PC-3 (cell line): ENCODE data around the gene ALPK1. TPM values are rescaled to one million over a fixed set of nuclear protein-coding genes. Genes with fewer than 3 reads are reported as not detected.

Experiments used
- ATAC-seq: fragments of 200-7000 bp; cut with Tn5 transposase; 2 replicates; pipeline ENCODE4 v1.9.1; 2020; ENCODE audit warnings: mild to moderate bottlenecking, moderate library complexity
- BruUV-seq: library from RNA; stranded (reverse); fragments of 400-500 nt; replicated peaks from 2 replicates; lab custom pipeline; 2021; lab: Mats Ljungman, UMichigan
- CTCF ChIA-PET: fragments of 300-600 bp; sonication (Branson Sonifier 250); formaldehyde crosslinking; loops from one replicate; lab custom pipeline; 2022; ENCODE audit warnings: antibody characterized with exemption; lab: Charles Lee
- POLR2A ChIA-PET: fragments of 300-600 bp; sonication (Branson Sonifier 250); formaldehyde crosslinking; loops from one replicate; lab custom pipeline; 2022; ENCODE audit warnings: antibody characterized with exemption; ENCODE audit not compliant: unreplicated experiment; lab: Charles Lee
- DNase-seq: peaks from one replicate; pipeline ENCODE4 v3.0.0-alpha.2; 2015
- H2AFZ ChIP-seq: fragments of 300-600 bp; sonication (generic); 2 replicates; pipeline ENCODE4 v1.6.0; 2016; ENCODE audit warnings: antibody characterized with exemption, low read length
- H3F3A ChIP-seq: fragments of 300-600 bp; sonication (generic); one replicate; pipeline ENCODE4 v1.6.0; 2017; ENCODE audit warnings: antibody characterized with exemption, low read length, control low read depth, mild to moderate bottlenecking; ENCODE audit not compliant: unreplicated experiment
- H3K27ac ChIP-seq: fragments of 300-600 bp; sonication (generic); 2 replicates; pipeline ENCODE4 v1.5.1; 2016; ENCODE audit warnings: mild to moderate bottlenecking, low read length
- H3K27me3 ChIP-seq: fragments of 300-600 bp; sonication (generic); 2 replicates; pipeline ENCODE4 v1.6.1; 2016; ENCODE audit warnings: low read length, mixed read lengths
- H3K36me3 ChIP-seq: fragments of 300-600 bp; sonication (generic); 2 replicates; pipeline ENCODE4 v1.6.1; 2016; ENCODE audit warnings: low read depth, mixed run types, low read length, mixed read lengths
- H3K4me1 ChIP-seq: fragments of 300-600 bp; sonication (generic); 2 replicates; pipeline ENCODE4 v1.5.1; 2016; ENCODE audit warnings: low read length; ENCODE audit not compliant: insufficient read depth
- H3K4me2 ChIP-seq: fragments of 300-600 bp; sonication (generic); 2 replicates; pipeline ENCODE4 v1.6.0; 2016; ENCODE audit warnings: low read length
- H3K4me3 ChIP-seq: fragments of 300-600 bp; sonication (generic); 2 replicates; pipeline ENCODE4 v1.5.1; 2016; ENCODE audit warnings: mild to moderate bottlenecking, low read length, mixed read lengths
- H3K79me2 ChIP-seq: fragments of 300-600 bp; sonication (generic); 2 replicates; pipeline ENCODE4 v1.6.1; 2017; ENCODE audit warnings: low read length, mixed read lengths
- H3K9ac ChIP-seq: fragments of 300-600 bp; sonication (generic); 2 replicates; pipeline ENCODE4 v1.6.0; 2016; ENCODE audit warnings: mild to moderate bottlenecking, low read length
- H3K9me2 ChIP-seq: fragments of 300-600 bp; sonication (generic); replicated peaks from 2 replicates; pipeline ENCODE4 v1.6.1; 2016; ENCODE audit warnings: mixed run types, low read length, mixed read lengths
- H3K9me3 ChIP-seq: fragments of 300-600 bp; sonication (generic); 2 replicates; pipeline ENCODE4 v1.6.1; 2016; ENCODE audit warnings: low read length, mixed read lengths
- H4K20me1 ChIP-seq: fragments of 300-600 bp; sonication (generic); 2 replicates; pipeline ENCODE4 v1.6.1; 2016; ENCODE audit warnings: low read length, mixed read lengths
- EZH2 ChIP-seq: fragments of 300-600 bp; sonication (generic); IDR thresholded peaks from one replicate; pipeline ENCODE4 v1.6.1; 2017; ENCODE audit warnings: antibody characterized with exemption, mild to moderate bottlenecking, low read length; ENCODE audit not compliant: unreplicated experiment
- EZH2phosphoT487 ChIP-seq: fragments of 300-600 bp; sonication (generic); IDR thresholded peaks from 2 replicates; pipeline ENCODE4 v1.6.1; 2018; ENCODE audit warnings: mild to moderate bottlenecking, antibody characterized with exemption, low read length, borderline replicate concordance
- intact Hi-C: fragments of 100-400 bp; cut with micrococcal nuclease; formaldehyde crosslinking; loops from 2 replicates; pipeline ENCODE4 v1.9.0; 2023
- total RNA-seq: library from RNA; depleted of rRNA; stranded (reverse); fragments of >200 nt; gene quantifications from 2 replicates; pipeline ENCODE4 v1.2.3, GENCODE V29; 2014
- TF ChIP-seq, protein P1 (sequence below): fragments of 300-600 bp; sonication (generic); conservative IDR thresholded peaks from 2 replicates; pipeline ENCODE4 v1.5.1; 2017; ENCODE audit warnings: antibody characterized with exemption, low read depth, mild to moderate bottlenecking, low read length

ALPK1 gene
- total RNA-seq, 1 experiment from 2014 or later = 4.2 TPM

- peaks cover 3% of the 10 kb centered on the region for H3K36me3 ChIP-seq
- BruUV-seq = no TSS peak
- H2AFZ ChIP-seq = no peak overlapping the region
- no peaks in the 10 kb centered on the region for H3K9me3 ChIP-seq
- peaks cover 34% of the 10 kb centered on the region for H3K79me2 ChIP-seq
- H3K27me3 ChIP-seq = no peaks in the 10 kb centered on the region
- no peak for DNase-seq
- no peak overlapping the region for H3K4me3 ChIP-seq
- no peak overlapping the region for H3K4me2 ChIP-seq
- intact Hi-C loops = no loop called here
- H3K9ac ChIP-seq = no peak overlapping the region
- POLR2A ChIA-PET = no interaction called here
- H3K9me2 ChIP-seq = no peaks in the 10 kb centered on the region
- no peak for TF ChIP-seq EZH2
- no peaks in the 10 kb centered on the region for H4K20me1 ChIP-seq
- H3F3A ChIP-seq = no peaks in the 10 kb centered on the region
- CTCF ChIA-PET = no interaction called here
- no peaks in the 10 kb centered on the region for H3K4me1 ChIP-seq
- ATAC-seq = peak; percentile 44
- H3K27ac ChIP-seq = no peak overlapping the region
These were observed 19.9 kb upstream of the ALPK1 start for GRCh38 chr4:112277220-112277619.

- Histone ChIP-seq H3K27me3 (no peaks in the 10 kb centered on the region), H3K4me2 (no peak overlapping the region), H3K9ac (no peak overlapping the region), H3F3A (no peaks in the 10 kb centered on the region), H3K36me3 (no peaks in the 10 kb centered on the region; the same call in 1 of the 2 replicates), H3K27ac (no peak overlapping the region), H3K9me2 (no peaks in the 10 kb centered on the region), H3K9me3 (no peaks in the 10 kb centered on the region), H3K4me1 (no peaks in the 10 kb centered on the region), H3K79me2 (peaks cover 41% of the 10 kb centered on the region), H4K20me1 (no peaks in the 10 kb centered on the region), H3K4me3 (no peak overlapping the region), H2AFZ (no peak overlapping the region)
- no TSS peak for BruUV-seq
- CTCF ChIA-PET = no interaction called here
- POLR2A ChIA-PET = no interaction called here
- DNase-seq (peak; percentile 19), ATAC-seq (peak; percentile 34; the same call in 1 of the 2 replicates)
- intact Hi-C loops = no loop called here
- TF ChIP-seq EZH2 (no peak), EZH2phosphoT487 (no peak)
- TF ChIP-seq, protein P1, sequence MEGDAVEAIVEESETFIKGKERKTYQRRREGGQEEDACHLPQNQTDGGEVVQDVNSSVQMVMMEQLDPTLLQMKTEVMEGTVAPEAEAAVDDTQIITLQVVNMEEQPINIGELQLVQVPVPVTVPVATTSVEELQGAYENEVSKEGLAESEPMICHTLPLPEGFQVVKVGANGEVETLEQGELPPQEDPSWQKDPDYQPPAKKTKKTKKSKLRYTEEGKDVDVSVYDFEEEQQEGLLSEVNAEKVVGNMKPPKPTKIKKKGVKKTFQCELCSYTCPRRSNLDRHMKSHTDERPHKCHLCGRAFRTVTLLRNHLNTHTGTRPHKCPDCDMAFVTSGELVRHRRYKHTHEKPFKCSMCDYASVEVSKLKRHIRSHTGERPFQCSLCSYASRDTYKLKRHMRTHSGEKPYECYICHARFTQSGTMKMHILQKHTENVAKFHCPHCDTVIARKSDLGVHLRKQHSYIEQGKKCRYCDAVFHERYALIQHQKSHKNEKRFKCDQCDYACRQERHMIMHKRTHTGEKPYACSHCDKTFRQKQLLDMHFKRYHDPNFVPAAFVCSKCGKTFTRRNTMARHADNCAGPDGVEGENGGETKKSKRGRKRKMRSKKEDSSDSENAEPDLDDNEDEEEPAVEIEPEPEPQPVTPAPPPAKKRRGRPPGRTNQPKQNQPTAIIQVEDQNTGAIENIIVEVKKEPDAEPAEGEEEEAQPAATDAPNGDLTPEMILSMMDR = no peak
These were observed 19.3 kb upstream of the ALPK1 start for GRCh38 chr4:112277705-112278448.

- intact Hi-C loops = no loop called here
- no peak for TF ChIP-seq EZH2phosphoT487
- TF ChIP-seq EZH2 = no peak
- TF ChIP-seq, protein P1 = no peak
- no TSS peak for BruUV-seq
- CTCF ChIA-PET = no interaction called here
- Histone ChIP-seq H3K27me3 (no peaks in the 10 kb centered on the region), H3K4me2 (no peak overlapping the region), H3F3A (no peaks in the 10 kb centered on the region), H2AFZ (no peak overlapping the region), H3K9ac (no peak overlapping the region), H3K4me3 (no peak overlapping the region), H4K20me1 (no peaks in the 10 kb centered on the region), H3K9me2 (no peaks in the 10 kb centered on the region), H3K36me3 (no peaks in the 10 kb centered on the region; the same call in 1 of the 2 replicates), H3K9me3 (no peaks in the 10 kb centered on the region), H3K27ac (no peak overlapping the region), H3K4me1 (no peaks in the 10 kb centered on the region), H3K79me2 (peaks cover 55% of the 10 kb centered on the region)
- POLR2A ChIA-PET = no interaction called here
- DNase-seq (no peak), ATAC-seq (no peak)
These were observed 17.9 kb upstream of the ALPK1 start for GRCh38 chr4:112279025-112279881.
